ENCODE measurements around the gene SETD3.
A peak's percentile ranks its signal among the peaks of the same experiment; 100 is the strongest.

Gene SETD3

DNA sequence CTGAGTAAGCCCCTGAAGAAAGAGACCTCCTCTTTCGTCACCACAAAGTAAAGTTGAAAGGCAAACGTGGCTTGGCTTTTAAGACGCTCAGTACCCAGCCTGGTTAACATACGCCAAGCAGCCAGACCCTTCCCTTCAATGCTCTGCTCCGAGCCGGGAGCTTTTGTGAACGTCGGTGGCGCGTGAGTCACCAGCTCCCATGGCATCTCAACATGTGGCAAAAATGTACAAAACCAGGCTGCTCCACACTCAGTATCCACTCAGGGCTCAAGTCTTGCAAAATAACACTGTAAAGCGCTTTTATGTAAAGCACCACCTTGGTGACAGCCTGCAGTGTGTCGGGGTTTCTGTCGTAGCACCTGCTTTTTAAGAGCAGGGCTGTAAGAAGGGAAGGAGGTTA lies 89.0 kb downstream of the SETD3 start:
- DNase-seq: no peak
- no peak for ATAC-seq

DNA sequence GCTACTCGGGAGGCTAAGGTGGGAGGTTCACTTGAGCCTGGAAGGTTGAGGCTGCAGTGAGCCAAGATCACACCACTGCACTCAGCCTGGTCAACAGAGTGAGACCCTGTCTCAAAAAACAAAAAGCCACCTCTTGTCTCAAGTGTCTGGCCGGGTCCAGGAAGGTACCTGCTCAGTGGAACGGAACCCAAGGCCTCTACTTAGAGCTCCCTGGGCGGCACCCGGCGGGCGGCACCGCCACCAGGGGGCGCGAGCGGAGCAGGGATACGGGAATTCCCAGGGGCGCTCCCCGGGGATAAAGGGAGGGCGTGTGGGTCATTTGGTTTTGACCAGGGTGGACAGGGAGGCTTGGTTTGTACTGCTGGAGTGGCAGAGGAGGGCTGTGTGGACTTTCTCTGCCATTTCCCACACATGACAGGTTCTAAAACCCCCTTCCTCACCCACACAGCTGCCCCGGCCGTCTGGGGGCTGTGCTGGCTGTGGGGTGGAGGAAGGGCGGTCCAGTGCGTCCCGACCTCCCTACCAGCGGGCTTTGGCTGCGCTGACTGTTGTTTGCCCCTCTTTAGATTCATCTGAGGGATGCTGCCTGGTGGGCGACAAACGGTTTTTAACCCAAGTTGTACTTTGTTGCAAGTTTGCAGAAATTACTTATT lies 91.4 kb downstream of the SETD3 start:
- Mint-ChIP-seq H3K4me3 (no peak overlapping the region), H3K9me3 (no peaks in the 10 kb centered on the region), H3K4me1 (peaks cover 9% of the 10 kb centered on the region), H3K27ac (no peak overlapping the region), H3K27me3 (peaks cover 19% of the 10 kb centered on the region)
- peak; percentile 64 for ATAC-seq
- DNase-seq: peak; percentile 21 to 27

More for the DNA sequence above, 89.0 kb downstream of the SETD3 start:
- H3K4me1 Mint-ChIP-seq: peaks cover 14% of the 10 kb centered on the region
- H3K27me3 Mint-ChIP-seq: peaks cover 6% of the 10 kb centered on the region
- no peak overlapping the region for H3K4me3 Mint-ChIP-seq
- H3K9me3 Mint-ChIP-seq: no peaks in the 10 kb centered on the region
- no peak overlapping the region for H3K27ac Mint-ChIP-seq

DNA sequence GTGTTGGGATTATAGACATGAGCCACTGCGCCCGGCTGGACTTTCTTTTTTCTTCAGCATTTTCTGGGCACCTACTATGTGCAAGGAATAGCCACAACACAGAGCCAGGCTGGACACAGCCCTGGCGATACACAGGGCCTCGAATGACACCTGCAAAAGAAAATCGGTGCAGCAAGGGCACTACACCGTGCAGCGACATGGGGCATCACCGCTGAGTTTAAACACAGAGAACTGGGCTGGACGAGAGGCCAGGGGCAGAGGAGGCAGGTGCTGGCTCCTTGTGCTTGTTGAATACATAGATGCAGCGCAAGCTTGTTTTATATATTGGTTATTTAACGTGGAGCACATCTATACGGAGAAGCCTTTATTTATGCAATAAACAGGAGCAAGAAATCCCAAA lies 92.4 kb downstream of the SETD3 start:
- Mint-ChIP-seq H3K4me1 (peaks cover 9% of the 10 kb centered on the region), H3K4me3 (no peak overlapping the region), H3K9me3 (no peaks in the 10 kb centered on the region), H3K27ac (no peak overlapping the region), H3K27me3 (peaks cover 29% of the 10 kb centered on the region)
- DNase-seq: no peak
- no peak for ATAC-seq

DNA sequence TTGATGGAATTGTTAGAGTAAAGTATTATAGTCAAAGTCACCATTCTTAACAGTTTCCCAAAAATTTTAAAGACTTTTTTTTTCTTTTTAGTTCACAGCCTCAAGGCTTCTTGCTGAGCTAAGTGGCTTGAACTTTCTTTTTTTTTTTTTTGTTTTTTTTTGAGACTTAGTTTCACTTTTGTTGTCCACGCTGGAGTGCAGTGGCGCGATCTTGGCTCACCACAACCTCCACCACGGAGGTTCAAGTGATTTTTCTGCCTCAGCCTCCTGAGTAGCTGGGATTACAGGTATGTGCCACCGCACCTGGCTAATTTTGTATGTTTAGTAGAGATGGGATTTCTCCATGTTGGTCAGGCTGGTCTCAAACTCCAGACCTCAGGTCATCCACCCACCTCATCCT lies 92.8 kb downstream of the SETD3 start:
- no peak overlapping the region for H3K27ac Mint-ChIP-seq
- H3K27me3 Mint-ChIP-seq: peaks cover 33% of the 10 kb centered on the region
- DNase-seq (no peak), ATAC-seq (no peak)
- no peak overlapping the region for H3K4me3 Mint-ChIP-seq
- no peaks in the 10 kb centered on the region for H3K9me3 Mint-ChIP-seq
- H3K4me1 Mint-ChIP-seq: peaks cover 9% of the 10 kb centered on the region

DNA sequence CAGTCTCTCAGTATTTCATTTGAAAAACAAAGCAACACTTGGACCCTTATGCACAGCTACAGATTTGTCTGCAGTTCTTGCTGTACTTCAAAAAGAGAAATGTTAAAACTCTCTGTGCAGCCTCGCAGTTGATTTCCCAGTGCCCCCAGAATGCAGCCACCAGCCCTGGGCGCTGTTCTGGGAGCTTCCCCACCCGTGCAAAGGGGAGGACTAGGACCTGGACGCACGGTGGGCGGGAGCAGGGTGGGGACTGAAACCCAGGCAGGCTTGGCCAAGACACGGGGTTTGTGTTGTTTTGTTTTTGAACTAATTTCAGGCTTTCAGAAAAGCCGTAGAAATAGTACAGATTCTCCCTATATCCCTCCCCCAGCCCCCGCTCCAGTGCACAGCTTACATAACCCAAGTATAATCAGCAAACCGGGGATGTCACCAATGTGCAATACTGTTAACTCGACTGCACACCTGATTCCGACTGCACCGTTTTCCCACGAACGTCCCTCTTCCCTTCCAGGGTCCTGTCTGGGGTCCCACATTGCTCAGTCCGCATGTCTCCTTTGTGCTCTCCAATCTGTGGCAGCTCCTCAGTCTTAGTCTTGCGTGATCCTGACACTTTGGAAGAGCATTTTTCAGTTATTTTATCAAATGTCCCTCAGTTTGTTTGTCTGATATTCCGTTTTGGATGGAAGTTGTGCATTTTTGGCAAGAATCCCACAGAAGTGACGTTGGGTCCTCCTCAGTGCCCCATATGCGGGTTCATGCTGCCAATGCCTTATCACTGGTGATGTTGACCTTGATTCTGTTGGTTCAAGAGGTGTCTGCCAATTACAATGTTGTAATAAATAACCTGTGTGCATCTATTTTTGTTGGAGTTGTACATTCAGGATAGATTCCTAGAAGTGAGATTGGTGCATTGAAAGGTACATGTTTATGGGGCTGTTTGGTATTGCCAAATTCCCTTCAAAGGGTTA lies 95.9 kb downstream of the SETD3 start:
- Mint-ChIP-seq H3K27ac (peak overlapping the region in 1 of 2 donors; percentile 5), H3K4me3 (no peak overlapping the region), H3K9me3 (no peaks in the 10 kb centered on the region), H3K27me3 (peaks cover 60% of the 10 kb centered on the region), H3K4me1 (peaks cover 15% of the 10 kb centered on the region)
- ATAC-seq: no peak
- no peak for DNase-seq

DNA sequence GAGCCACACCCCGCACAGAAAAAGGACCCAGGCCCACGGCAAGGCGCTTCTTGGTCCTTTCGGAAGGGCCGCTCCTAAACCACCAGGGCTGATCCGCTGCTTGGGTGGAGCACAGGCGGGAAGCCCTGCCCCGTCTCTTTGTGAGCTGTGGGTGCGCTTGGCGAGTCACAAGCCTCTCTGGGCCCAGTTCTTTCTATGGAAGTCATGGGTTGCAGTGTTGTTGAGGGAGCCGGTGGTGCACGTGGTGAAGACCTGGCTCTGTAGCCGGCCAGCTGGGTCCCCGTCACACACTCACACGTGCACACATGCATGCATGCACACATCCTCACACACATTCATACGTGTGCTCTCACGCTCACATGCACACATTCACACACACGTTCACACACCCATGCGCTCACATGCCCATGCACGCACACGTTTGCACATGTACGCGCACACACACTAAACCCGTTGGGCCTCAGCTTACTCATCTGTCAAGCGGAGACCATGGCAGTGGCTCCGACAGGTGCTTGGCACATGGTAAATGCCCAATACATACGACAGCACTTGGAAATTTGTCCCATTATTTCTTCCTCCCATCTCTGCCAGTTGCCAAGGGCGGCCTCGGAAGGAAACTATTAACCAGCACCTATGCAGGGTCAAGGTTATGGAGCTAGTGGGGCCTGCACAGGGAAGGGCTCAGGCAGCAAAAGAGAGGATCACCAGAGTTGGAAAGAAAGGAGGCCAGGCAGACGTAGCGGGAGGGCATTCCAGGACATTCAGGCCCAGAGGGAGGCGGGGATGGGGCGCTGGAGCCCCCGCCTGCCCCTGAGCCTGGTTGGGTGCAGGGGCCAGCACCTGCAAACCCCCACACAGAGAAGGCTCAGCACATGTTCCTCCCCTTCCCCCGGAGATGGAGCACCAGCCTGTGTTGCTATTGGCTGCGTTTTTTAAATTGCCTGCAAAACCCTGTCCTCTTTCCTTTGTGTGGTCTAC lies 96.9 kb downstream of the SETD3 start:
- no peak for ATAC-seq
- Mint-ChIP-seq H3K4me3 (no peak overlapping the region), H3K27me3 (peaks cover 60% of the 10 kb centered on the region), H3K4me1 (peaks cover 10% of the 10 kb centered on the region), H3K9me3 (no peaks in the 10 kb centered on the region), H3K27ac (no peak overlapping the region)
- no peak for DNase-seq

DNA sequence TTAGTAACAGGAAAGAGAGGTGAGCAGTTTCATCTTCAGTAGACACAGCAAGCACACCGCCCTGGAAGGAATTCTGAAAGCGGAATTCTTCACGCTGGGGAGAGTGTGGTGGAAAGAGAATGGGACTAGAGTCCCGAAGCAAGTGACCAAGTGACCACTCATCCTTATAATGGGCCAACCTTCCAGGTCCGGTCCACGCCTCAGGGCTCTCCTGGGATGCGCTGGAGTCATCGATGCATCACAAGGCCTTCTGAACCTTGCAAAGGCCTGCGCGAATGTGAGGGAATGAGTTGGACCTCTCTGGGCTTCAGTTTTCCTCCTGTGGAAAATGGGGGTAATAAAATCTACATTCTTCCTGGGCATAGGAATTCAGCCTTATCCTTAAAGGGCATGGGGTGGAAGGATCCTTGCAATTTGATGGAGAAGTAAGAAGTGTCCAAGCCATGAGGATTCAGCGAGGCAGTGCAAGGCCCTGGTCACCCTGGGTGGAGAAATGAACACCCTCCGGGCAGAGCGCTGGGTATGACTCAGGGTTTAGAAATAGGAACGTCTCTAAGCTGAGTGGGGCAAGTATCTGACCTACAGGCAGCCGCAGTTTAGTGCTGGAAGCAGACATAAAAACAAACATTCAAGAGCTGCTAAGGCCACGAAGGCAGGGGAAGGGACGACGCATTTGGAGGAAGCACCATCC lies 97.7 kb downstream of the SETD3 start:
- Mint-ChIP-seq H3K4me3 (no peak overlapping the region), H3K27ac (no peak overlapping the region), H3K27me3 (peaks cover 60% of the 10 kb centered on the region), H3K4me1 (peaks cover 10% of the 10 kb centered on the region), H3K9me3 (no peaks in the 10 kb centered on the region)
- no peak for ATAC-seq
- no peak for DNase-seq

DNA sequence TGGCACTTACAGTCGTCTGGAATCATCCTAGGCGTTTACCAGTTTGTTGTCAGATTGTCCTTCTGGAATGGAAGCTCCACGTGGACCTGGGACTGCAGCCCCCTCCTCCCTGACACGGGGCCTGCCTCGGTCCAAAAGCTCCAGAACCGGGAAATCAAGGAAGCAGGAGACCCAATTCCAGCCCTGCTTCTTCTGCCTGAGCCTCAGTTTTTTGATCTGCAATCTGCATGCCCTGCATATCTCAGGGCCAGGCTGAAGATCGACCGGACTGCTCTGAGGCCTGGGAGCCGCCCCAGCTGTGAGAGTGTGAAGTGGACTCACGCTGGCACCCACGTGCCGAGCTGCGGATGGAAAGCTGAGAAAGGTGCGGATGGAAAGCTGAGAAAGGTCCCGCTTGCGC lies 98.6 kb downstream of the SETD3 start:
- DNase-seq (no peak), ATAC-seq (no peak)
- no peaks in the 10 kb centered on the region for H3K9me3 Mint-ChIP-seq
- H3K4me3 Mint-ChIP-seq: no peak overlapping the region
- peaks cover 10% of the 10 kb centered on the region for H3K4me1 Mint-ChIP-seq
- peaks cover 58% of the 10 kb centered on the region for H3K27me3 Mint-ChIP-seq
- H3K27ac Mint-ChIP-seq: no peak overlapping the region

DNA sequence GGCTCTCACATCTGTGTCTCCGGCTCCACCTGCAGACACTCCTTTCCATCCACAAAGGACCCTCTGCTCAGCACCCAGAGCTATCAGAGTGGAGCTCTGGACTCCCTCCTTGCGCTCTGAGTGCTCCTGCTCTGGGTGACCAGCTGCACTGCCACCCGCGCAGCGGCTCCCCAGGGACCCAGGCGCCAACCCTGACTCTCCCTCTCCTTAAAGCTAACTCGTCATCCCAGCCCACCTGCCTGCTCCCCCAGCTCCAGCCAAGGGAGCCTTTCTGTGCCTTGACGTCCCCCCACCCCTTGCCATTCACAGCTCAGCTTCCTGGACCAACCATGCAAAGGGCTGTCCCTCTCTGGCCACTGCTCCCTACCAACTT lies 99.0 kb downstream of the SETD3 start:
- Mint-ChIP-seq H3K4me1 (peaks cover 10% of the 10 kb centered on the region), H3K27me3 (peaks cover 54% of the 10 kb centered on the region), H3K27ac (no peak overlapping the region), H3K4me3 (no peak overlapping the region), H3K9me3 (no peaks in the 10 kb centered on the region)
- no peak for DNase-seq
- ATAC-seq: no peak

DNA sequence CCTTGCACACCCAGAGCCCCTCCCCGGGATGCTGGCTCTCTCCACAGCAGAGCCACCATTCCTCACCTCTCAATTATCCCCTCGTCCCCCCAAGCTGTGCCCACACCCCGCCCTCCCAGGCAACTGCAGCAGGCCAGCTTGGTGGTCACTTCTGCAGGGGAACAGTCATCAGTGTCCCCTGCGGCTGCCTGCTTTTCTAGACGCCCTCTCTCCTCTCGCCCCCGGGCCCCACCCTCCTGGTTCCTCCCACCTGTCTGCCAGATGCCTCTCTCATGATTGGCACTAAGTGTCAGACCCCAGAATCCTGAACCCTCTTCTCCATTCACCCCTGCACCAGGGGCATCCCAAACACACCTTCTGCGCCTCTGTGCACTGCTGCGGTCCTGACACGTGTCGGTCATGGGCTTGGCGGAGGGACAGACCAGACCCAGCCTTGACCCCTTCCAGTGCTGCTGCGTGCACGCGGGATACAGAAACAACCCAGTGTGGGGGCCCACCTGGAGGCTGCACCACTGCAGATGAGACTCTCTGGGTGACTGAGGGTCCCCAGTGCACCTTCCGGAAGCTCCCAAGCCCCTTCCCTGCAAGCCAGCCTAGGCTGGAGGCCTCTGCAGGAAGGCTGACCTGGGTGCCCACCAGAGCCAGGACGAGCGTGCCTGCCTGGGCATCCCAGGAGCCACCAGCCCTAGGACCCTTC lies 99.5 kb downstream of the SETD3 start:
- peaks cover 49% of the 10 kb centered on the region for H3K27me3 Mint-ChIP-seq
- peaks cover 10% of the 10 kb centered on the region for H3K4me1 Mint-ChIP-seq
- DNase-seq (no peak), ATAC-seq (no peak)
- H3K27ac Mint-ChIP-seq: no peak overlapping the region
- no peaks in the 10 kb centered on the region for H3K9me3 Mint-ChIP-seq
- no peak overlapping the region for H3K4me3 Mint-ChIP-seq

DNA sequence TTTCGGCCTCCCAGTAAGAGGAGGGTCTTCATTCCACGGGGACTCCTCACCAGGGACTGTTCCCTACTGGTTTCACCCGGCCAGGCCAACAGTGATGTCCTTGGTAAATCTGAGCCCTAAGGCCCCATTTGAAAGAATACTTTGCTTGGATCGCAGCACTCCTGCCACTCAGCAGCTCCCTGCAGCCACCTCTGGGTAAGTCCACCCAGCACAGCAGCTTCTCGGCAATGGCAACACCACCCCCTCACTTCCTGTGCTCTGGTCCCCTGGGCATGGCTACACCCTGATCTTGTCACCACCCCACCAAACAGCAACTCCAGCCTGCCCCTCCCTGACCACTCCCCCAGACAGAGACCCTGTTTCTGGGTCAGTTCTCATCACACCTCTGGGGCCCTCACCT lies 100.3 kb downstream of the SETD3 start:
- Mint-ChIP-seq H3K4me1 (peaks cover 10% of the 10 kb centered on the region), H3K9me3 (no peaks in the 10 kb centered on the region), H3K27me3 (peaks cover 41% of the 10 kb centered on the region), H3K27ac (no peak overlapping the region), H3K4me3 (no peak overlapping the region)
- no peak for DNase-seq
- ATAC-seq: no peak

DNA sequence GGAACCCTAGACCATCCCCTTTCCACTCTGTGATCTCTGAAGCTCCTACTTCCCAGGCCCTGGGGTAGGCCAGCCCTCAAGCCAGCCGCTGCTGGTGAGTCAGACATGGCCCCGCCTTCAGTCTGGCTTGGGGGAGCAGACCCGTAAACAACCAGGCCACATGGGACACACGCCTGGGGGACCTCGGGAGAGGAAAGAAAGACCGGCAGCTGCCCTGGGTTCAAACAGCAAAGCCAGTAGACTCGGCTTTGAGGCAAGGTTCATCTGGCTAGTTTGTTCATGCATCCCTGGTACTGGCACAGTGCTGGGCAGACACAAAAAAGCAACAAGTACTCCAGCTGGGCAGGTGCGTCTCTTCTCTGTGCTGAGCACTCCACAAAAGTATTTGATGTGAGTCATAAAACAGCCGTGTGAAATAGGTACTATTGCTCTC lies 101.9 kb downstream of the SETD3 start:
- peaks cover 44% of the 10 kb centered on the region for H3K27me3 Mint-ChIP-seq
- no peaks in the 10 kb centered on the region for H3K9me3 Mint-ChIP-seq
- DNase-seq: no peak
- H3K27ac Mint-ChIP-seq: no peak overlapping the region
- H3K4me3 Mint-ChIP-seq: no peak overlapping the region
- no peak for ATAC-seq
- peaks cover 10% of the 10 kb centered on the region for H3K4me1 Mint-ChIP-seq

DNA sequence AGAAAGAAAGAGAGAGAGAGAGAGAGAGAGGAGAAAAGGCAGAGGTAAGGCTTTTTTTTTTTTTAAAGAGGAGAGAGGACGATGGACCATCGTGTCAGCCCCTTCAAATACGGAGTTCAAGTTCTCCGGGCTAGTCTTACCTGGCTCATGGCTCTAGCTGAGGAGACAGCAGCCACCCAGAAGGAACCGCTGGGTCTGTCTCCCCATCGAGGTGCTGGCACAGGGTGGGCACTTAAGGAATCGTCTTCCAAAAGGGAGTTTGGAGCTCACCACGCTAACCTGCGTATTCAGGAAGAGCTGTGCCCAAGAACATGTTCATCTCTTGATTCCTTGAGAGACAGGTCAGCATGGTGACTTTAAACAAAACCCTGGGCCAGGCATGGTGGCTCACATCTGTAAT lies 102.7 kb downstream of the SETD3 start:
- H3K27ac Mint-ChIP-seq: no peak overlapping the region
- ATAC-seq: no peak
- H3K27me3 Mint-ChIP-seq: peaks cover 36% of the 10 kb centered on the region
- DNase-seq: no peak
- H3K9me3 Mint-ChIP-seq: no peaks in the 10 kb centered on the region
- peaks cover 10% of the 10 kb centered on the region for H3K4me1 Mint-ChIP-seq
- H3K4me3 Mint-ChIP-seq: no peak overlapping the region

DNA sequence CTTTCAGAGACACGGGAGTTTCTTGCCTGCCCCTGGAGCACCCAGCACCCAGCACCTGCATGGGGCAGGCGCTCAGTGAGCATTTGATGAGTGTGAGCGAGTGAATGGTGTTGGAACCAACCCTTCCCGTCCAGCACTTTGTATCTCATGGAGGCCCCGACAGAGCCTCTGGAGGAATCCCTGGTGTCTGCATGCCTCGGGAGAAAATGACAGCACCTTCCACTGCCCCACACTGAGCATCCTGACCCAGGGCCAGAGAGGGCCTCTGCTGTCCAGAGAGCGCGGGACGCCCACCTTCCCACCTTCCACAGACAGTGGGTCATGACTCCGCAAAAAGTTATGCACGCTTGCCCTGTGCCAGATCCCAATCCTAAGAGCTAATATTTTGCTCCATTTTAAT lies 105.7 kb downstream of the SETD3 start:
- DNase-seq: no peak
- peaks cover 19% of the 10 kb centered on the region for H3K27me3 Mint-ChIP-seq
- H3K9me3 Mint-ChIP-seq: peaks cover 0 to 4% of the 10 kb centered on the region in 2 donors
- no peak for ATAC-seq
- H3K4me3 Mint-ChIP-seq: no peak overlapping the region
- H3K27ac Mint-ChIP-seq: no peak overlapping the region
- H3K4me1 Mint-ChIP-seq: no peaks in the 10 kb centered on the region

Data from stimulated activated naive CD8-positive, alpha-beta T cell treated with anti-CD3 and anti-CD28 coated beads, Interleukin-15, amount 100 ng/mL, for 72 hours (primary cell).